ENCODE results near the gene OR51F2.

DNA sequence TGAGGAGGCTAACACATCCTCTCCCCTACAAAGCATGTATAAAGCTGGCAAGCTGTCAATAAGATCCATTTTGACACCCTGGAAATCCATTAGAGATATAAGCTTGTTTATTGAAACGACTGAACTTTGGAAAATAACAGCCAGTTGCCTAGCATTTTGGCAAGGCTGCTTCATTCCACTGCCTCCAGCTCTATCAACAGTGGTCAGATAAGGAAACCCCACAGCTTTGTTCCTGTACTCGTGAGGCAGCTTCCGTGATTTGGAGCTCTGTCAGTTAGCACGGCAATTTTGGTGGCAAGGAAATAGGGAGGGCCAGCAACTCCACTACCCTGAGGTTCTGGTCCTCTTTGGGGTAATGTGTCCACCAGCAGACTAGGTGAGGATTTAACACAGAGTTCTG is 29.9 kb downstream of the OR51F2 start:
- TF ChIP-seq, protein P1, sequence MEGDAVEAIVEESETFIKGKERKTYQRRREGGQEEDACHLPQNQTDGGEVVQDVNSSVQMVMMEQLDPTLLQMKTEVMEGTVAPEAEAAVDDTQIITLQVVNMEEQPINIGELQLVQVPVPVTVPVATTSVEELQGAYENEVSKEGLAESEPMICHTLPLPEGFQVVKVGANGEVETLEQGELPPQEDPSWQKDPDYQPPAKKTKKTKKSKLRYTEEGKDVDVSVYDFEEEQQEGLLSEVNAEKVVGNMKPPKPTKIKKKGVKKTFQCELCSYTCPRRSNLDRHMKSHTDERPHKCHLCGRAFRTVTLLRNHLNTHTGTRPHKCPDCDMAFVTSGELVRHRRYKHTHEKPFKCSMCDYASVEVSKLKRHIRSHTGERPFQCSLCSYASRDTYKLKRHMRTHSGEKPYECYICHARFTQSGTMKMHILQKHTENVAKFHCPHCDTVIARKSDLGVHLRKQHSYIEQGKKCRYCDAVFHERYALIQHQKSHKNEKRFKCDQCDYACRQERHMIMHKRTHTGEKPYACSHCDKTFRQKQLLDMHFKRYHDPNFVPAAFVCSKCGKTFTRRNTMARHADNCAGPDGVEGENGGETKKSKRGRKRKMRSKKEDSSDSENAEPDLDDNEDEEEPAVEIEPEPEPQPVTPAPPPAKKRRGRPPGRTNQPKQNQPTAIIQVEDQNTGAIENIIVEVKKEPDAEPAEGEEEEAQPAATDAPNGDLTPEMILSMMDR (IDR thresholded peaks at IDR 0.05), result no peak
- TF ChIP-seq EP300 (IDR thresholded peaks at IDR 0.05) (no peak), POLR2AphosphoS5 (IDR thresholded peaks at IDR 0.05) (no peak)
